ENCODE results near the gene PCDH15. TPM values are rescaled to one million over a fixed set of nuclear protein-coding genes. Genes with fewer than 3 reads are reported as not detected.

The PCDH15 gene
- total RNA-seq, result under 1 TPM; 0.58 to 0.95 TPM
- polyA plus RNA-seq (2013, experiment 1 of 2), result 0.36 TPM
- polyA plus RNA-seq (2013, experiment 2 of 2), result 0.87 TPM
- long read RNA-seq, experiment 1, result 0 reads
- long read RNA-seq, experiment 2, partial matches to known transcripts, result 0 of 2 reads
- long read RNA-seq, experiment 2, other reads (novel, unspliced or antisense), result 2 of 2 reads
- long read RNA-seq, experiment 3, partial matches to known transcripts, result 1 of 3 reads
- long read RNA-seq, experiment 3, other reads (novel, unspliced or antisense), result 2 of 3 reads
- long read RNA-seq, experiment 4, result 0 reads

DNA sequence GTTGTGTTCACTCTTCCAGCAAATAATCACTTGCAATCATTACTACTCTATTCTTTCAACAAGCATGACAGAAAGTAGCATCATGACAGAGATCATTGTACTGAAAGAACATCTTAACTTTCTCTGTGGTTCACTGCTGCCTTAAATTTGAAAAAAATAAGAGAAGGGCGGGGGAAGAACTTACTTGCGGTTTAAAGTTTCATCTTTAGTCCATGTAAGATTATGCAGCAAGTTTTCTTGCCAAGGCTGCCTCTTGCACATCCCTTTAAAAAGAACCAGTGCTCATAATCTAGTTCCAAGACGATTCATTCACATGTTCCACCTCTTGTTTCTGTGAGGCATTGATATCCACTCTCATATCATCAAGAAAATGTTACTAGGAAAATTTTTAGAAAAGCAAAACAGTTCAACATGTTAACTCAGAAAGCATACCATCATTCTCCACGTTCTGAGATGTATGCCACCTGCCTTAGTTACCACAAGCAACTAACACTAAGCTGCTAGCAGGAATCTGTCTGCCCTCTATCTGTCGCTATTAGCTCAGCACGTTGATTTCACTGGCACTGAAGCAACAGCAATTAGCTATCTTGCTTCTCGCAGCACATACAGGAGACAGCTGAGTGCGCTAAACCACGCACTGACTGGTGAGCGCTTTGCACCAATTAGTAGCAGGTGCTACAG is at the start of gene PCDH15:
Gene PCDH15, minus strand, starts transcription at position 491 of the 681 bp plus-strand sequence. CDS start 136,969 bp downstream, outside the sequence.
- 42 to 49% methylated on average over 9 to 10 of the region's 10 CpGs for WGBS, 2 experiments (ENCODE audit: insufficient coverage in 1 of 2, insufficient read length in 1 of 2)
- Mint-ChIP-seq H3K27ac (no peak within 1 kb of the TSS), H3K9me3 (no peaks in the 10 kb centered on the region), H3K36me3 (ENCODE audit: low read depth) (no peaks in the 10 kb centered on the region), H3K4me1 (peaks cover 21% of the 10 kb centered on the region), H3K4me3 (peak within 1 kb of the TSS; percentile 1), H3K27me3 (ENCODE audit: insufficient read depth) (no peaks in the 10 kb centered on the region)
- Histone ChIP-seq H3K27me3 (ENCODE audit: control insufficient read depth, insufficient read depth, low read length, poor library complexity, severe bottlenecking) (peaks cover 28% of the 10 kb centered on the region), H3K4me3 (ENCODE audit: low read length) (peak within 1 kb of the TSS; percentile 50), H3K9me3 (ENCODE audit: control insufficient read depth, low read length) (no peaks in the 10 kb centered on the region), H3K27ac (ENCODE audit: low read depth, low read length) (no peak within 1 kb of the TSS), H3K36me3 (ENCODE audit: control insufficient read depth, insufficient read depth, low read length) (no peaks in the 10 kb centered on the region), H3K4me1 (ENCODE audit: control insufficient read depth, insufficient read depth, low read length) (peaks cover 4% of the 10 kb centered on the region), H3K9ac (ENCODE audit: extremely low read depth, low read length, poor library complexity, severe bottlenecking) (no peak within 1 kb of the TSS)
- peak; percentile 78 for TF ChIP-seq CTCF (conservative IDR thresholded peaks at IDR 0.05)
- DNase-seq, result peak; percentile 82

DNA sequence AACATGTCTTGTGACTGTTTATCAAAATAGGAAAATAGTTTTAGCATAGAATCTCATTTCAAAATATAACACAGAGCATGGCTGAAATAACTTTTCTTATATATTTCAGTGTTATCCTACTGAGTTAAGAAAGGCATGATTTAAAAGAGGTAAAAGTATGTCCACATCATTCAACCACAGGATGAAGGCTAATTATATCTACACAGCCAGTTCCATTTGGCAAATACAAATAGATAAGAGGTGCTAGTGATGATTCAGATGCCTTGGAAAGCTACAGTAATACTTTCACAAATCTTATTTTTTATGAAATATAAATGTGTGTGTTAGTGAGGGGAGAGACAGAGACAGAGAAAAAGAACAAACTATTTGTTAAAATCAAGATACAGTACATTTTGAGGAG is 42.9 kb upstream of the PCDH15 start:
- DNase-seq, result no peak
- no peaks in the 10 kb centered on the region for H3K36me3 Mint-ChIP-seq (ENCODE audit: low read depth)
- H3K9ac ChIP-seq (ENCODE audit: extremely low read depth, low read length, poor library complexity, severe bottlenecking), result no peak overlapping the region
- H3K9me3 Mint-ChIP-seq, result no peaks in the 10 kb centered on the region
- H3K4me1 ChIP-seq (ENCODE audit: control insufficient read depth, insufficient read depth, low read length), result no peaks in the 10 kb centered on the region
- no peak overlapping the region for H3K4me3 ChIP-seq (ENCODE audit: low read length)
- H3K9me3 ChIP-seq (ENCODE audit: control insufficient read depth, low read length), result no peaks in the 10 kb centered on the region
- no peak overlapping the region for H3K4me3 Mint-ChIP-seq
- no peak for TF ChIP-seq CTCF (conservative IDR thresholded peaks at IDR 0.05)
- H3K27ac ChIP-seq (ENCODE audit: low read depth, low read length), result no peak overlapping the region
- no peaks in the 10 kb centered on the region for H3K27me3 ChIP-seq (ENCODE audit: control insufficient read depth, insufficient read depth, low read length, poor library complexity, severe bottlenecking)
- no peaks in the 10 kb centered on the region for H3K4me1 Mint-ChIP-seq
- no peak overlapping the region for H3K27ac Mint-ChIP-seq
- no peaks in the 10 kb centered on the region for H3K27me3 Mint-ChIP-seq (ENCODE audit: insufficient read depth)
- no peaks in the 10 kb centered on the region for H3K36me3 ChIP-seq (ENCODE audit: control insufficient read depth, insufficient read depth, low read length)

- 83 to 90% methylated on average over 1 to 5 of the region's 5 CpGs for WGBS, 2 experiments (ENCODE audit: insufficient coverage in 1 of 2, insufficient read length in 1 of 2)
- Mint-ChIP-seq H3K4me1 (no peaks in the 10 kb centered on the region), H3K36me3 (ENCODE audit: low read depth) (no peaks in the 10 kb centered on the region), H3K4me3 (no peak overlapping the region), H3K27ac (no peak overlapping the region), H3K27me3 (ENCODE audit: insufficient read depth) (no peaks in the 10 kb centered on the region), H3K9me3 (no peaks in the 10 kb centered on the region)
- DNase-seq, result no peak
- Histone ChIP-seq H3K36me3 (ENCODE audit: control insufficient read depth, insufficient read depth, low read length) (no peaks in the 10 kb centered on the region), H3K4me1 (ENCODE audit: control insufficient read depth, insufficient read depth, low read length) (no peaks in the 10 kb centered on the region), H3K9me3 (ENCODE audit: control insufficient read depth, low read length) (no peaks in the 10 kb centered on the region), H3K27me3 (ENCODE audit: control insufficient read depth, insufficient read depth, low read length, poor library complexity, severe bottlenecking) (no peaks in the 10 kb centered on the region), H3K4me3 (ENCODE audit: low read length) (no peak overlapping the region), H3K27ac (ENCODE audit: low read depth, low read length) (no peak overlapping the region), H3K9ac (ENCODE audit: extremely low read depth, low read length, poor library complexity, severe bottlenecking) (no peak overlapping the region)
- TF ChIP-seq CTCF (conservative IDR thresholded peaks at IDR 0.05), result no peak
Observed at GRCh38 chr10:54843085-54843646, 42.1 kb upstream of the PCDH15 start.

All from endodermal cell (in vitro differentiated cells).